Mononuclear cell (primary cell): ENCODE results near the gene NDST4. TPM values are rescaled to one million over a fixed set of nuclear protein-coding genes. Genes with fewer than 3 reads are reported as not detected.

Experiments
- H3K27me3 ChIP-seq: 2 replicates; pipeline ENCODE4 v1.6.0; 2011; ENCODE audit warnings: low read length, control low read depth; ENCODE audit not compliant: insufficient read depth
- H3K4me1 ChIP-seq: 2 replicates; pipeline ENCODE4 v1.5.1; 2011; ENCODE audit warnings: mild to moderate bottlenecking, low read length, control low read depth; ENCODE audit not compliant: insufficient read depth
- H3K4me3 ChIP-seq: 2 replicates; pipeline ENCODE4 v1.5.1; 2011; ENCODE audit warnings: mild to moderate bottlenecking, low read length, moderate library complexity
- H3K9me3 ChIP-seq: 2 replicates; pipeline ENCODE4 v1.5.1; 2011; ENCODE audit warnings: low read depth, mild to moderate bottlenecking, control low read depth, low read length
- total RNA-seq: library from RNA; depleted of rRNA; stranded (reverse); fragments of >200 nt; gene quantifications from one replicate; pipeline ENCODE4 v1.2.3, GENCODE V29; 2012

Gene NDST4
- total RNA-seq, 1 donor = not detected

DNA sequence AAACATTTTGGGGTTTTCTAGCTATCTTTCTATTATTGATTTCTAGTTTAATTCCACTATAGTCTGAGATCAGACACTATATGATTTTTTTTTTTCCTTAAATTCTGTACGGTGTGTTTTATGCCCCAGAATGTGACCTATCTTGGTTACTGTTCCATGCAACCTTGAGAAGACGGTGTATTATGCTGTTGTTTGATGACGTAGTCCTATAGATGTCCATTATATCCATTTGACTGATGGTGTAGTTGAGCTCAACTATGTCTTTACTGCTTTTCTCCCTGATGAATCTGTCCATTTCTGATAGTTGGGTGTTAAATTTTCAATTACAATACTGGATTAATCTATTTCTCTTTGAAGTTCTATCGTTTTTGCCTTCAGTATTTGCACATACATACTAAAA lies 212.5 kb downstream of the NDST4 start:
- H3K27me3 ChIP-seq = no peaks in the 10 kb centered on the region
- no peaks in the 10 kb centered on the region for H3K9me3 ChIP-seq
- H3K4me1 ChIP-seq = no peaks in the 10 kb centered on the region
- no peak overlapping the region for H3K4me3 ChIP-seq

DNA sequence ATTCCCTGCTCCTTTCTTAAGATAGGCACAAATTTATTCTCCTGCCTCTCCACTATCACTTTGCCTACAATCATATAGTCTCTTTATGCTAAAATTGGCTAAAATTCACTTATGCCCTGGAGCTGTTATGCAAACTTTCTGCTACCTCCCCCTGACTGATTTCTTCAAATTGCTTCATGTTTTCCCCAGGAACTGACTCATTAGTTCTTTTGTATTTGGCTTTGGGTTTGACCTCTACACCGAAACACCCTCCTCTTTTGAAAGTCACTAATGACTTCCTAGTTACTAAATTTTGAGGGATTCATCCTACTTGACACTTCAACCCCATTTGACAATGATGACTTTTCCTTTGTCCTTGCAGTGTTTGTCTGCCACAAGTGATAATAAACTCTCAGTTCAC lies 222.6 kb downstream of the NDST4 start:
- H3K4me1 ChIP-seq = no peaks in the 10 kb centered on the region
- no peak overlapping the region for H3K4me3 ChIP-seq
- H3K9me3 ChIP-seq = no peaks in the 10 kb centered on the region
- H3K27me3 ChIP-seq = no peaks in the 10 kb centered on the region

DNA sequence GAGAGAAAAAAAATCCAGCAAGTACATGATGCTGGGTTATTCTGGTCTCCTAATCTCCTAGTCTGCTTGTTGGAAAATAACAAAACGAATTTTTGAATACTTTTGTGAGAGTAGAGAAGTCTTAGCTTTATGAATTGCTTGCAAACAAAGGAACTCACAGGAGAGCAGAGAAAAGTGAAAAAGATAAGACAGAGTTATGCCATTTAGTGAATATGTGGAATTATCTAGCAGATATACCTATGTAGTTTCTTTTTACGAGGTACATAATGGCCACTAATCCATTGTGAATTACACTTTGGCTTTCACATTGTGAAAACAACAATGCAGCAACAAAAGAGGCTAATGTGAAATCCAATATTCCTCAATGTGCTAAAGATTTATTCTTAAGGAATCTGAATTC lies 226.7 kb downstream of the NDST4 start:
- no peaks in the 10 kb centered on the region for H3K27me3 ChIP-seq
- H3K4me1 ChIP-seq = no peaks in the 10 kb centered on the region
- H3K9me3 ChIP-seq = no peaks in the 10 kb centered on the region
- no peak overlapping the region for H3K4me3 ChIP-seq

DNA sequence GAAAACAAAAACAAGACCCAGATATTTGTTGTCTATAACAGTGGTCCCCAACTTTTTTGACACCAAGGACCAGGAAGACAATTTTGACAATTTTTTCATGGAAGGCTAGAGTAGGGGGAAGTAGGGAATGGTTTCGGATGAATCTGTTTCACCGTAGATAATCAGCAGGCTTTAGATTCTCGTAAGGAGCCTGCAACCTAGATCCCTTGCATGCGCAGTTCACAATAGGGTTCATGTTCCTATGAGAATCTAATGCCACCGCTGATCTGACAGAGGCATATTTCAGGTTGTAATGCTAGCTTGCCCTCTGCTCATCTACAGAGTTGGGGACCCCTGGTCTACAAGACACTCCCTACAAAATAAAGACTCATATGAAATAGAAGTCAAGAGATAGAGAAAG lies 229.8 kb downstream of the NDST4 start:
- Histone ChIP-seq H3K27me3 (no peaks in the 10 kb centered on the region), H3K4me1 (no peaks in the 10 kb centered on the region), H3K4me3 (no peak overlapping the region), H3K9me3 (no peaks in the 10 kb centered on the region)

- no peaks in the 10 kb centered on the region for H3K9me3 ChIP-seq
Measured at GRCh38 chr4:114879916-114880669, 233.3 kb downstream of the NDST4 start.

GRCh38 chr4:114875630-114876029 lies 237.8 kb downstream of the NDST4 start:
- no peaks in the 10 kb centered on the region for H3K9me3 ChIP-seq
- H3K27me3 ChIP-seq = no peaks in the 10 kb centered on the region

More at GRCh38 chr4:114879916-114880669, 233.3 kb downstream of the NDST4 start:
- H3K4me1 ChIP-seq = no peaks in the 10 kb centered on the region
- H3K4me3 ChIP-seq = no peak overlapping the region
- no peaks in the 10 kb centered on the region for H3K27me3 ChIP-seq

DNA sequence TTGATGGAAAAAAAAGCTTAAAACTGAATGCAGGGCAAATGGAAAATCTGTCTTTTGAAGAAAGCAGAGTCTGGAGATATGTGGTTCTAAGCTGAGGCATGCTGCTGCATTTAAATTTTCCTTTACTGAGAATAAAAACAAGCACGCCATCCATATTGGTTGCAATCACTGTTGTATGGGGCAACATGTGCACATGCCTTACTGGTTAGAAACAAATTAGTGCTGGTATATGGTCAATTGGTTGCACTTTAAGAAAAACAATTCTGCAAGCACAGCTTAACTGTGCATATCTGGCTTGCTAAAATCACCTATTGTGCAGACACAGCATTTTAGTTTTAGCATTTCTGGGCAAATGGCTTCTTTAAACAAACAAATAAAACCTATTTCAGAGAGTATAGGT lies 239.1 kb downstream of the NDST4 start:
- Histone ChIP-seq H3K27me3 (no peaks in the 10 kb centered on the region), H3K4me1 (no peaks in the 10 kb centered on the region), H3K4me3 (no peak overlapping the region), H3K9me3 (no peaks in the 10 kb centered on the region)

More at GRCh38 chr4:114875630-114876029, 237.8 kb downstream of the NDST4 start:
- Histone ChIP-seq H3K4me3 (no peak overlapping the region), H3K4me1 (no peaks in the 10 kb centered on the region)

- Histone ChIP-seq H3K4me3 (no peak overlapping the region), H3K4me1 (no peaks in the 10 kb centered on the region), H3K27me3 (no peaks in the 10 kb centered on the region), H3K9me3 (no peaks in the 10 kb centered on the region)
Measured at GRCh38 chr4:114870987-114871386, 242.4 kb downstream of the NDST4 start.

DNA sequence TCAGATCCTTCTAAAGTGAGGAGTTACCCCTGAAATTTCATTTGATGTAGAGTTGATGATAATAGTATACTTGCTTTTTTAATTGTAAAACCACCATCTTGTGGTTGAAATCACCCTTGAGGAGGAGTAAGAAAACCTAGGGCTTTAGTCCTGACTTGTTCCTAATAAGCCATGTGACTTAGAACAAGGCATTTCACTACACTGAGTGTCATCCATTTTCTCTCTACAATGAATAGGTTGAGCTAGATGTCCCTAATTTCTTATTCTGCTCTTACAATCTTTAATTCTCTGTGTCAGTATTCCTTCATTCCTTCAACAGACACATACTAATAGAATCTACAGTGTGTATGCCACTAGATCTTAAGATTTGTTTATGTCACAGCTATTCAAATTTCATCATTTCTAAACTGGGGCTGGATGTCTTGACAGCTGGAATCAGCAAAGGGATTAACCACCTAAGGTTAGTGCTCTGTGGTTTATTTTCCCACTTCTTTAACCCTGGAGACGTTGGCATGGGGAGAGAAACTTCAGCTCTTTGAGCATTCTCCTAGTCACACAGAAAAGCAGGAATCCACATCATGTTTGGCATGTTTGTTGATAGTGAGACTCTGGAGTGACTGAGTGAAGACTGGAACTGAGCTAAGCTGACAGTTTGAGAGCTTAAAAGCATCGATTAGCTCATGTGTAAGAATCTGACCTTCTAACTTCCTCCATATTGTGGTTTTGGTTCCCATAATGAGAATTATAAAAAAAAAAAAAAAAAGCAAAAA lies 246.3 kb downstream of the NDST4 start:
- Histone ChIP-seq H3K9me3 (no peaks in the 10 kb centered on the region), H3K4me3 (no peak overlapping the region), H3K4me1 (no peaks in the 10 kb centered on the region)

GRCh38 chr4:114864060-114864459 lies 249.4 kb downstream of the NDST4 start:
- H3K27me3 ChIP-seq = no peaks in the 10 kb centered on the region
- H3K4me3 ChIP-seq = no peak overlapping the region
- H3K9me3 ChIP-seq = no peaks in the 10 kb centered on the region
- H3K4me1 ChIP-seq = no peaks in the 10 kb centered on the region

More for the DNA sequence above, 246.3 kb downstream of the NDST4 start:
- no peaks in the 10 kb centered on the region for H3K27me3 ChIP-seq

- Histone ChIP-seq H3K4me1 (no peaks in the 10 kb centered on the region), H3K27me3 (no peaks in the 10 kb centered on the region)
Measured at GRCh38 chr4:114860786-114861185, 252.6 kb downstream of the NDST4 start.

DNA sequence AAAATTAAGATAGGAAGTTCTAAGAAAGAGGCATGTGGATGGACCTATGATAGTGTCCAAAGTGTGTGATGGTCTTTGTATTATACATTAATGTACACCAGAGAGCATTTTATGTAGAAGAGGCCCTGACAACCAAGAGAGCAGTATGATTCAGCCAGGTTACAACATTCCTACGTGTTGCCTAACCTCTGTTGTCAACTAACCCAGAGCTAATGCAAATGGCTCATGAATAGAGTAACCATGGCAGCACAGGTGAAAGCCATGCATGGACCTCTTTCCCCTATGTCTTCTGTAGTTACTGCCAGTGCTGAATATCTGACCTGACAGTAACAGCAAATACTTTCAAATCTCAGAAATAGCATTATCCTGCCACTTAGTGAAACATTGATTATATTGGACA lies 255.6 kb downstream of the NDST4 start:
- H3K27me3 ChIP-seq = no peaks in the 10 kb centered on the region
- H3K4me1 ChIP-seq = no peaks in the 10 kb centered on the region
- H3K4me3 ChIP-seq = no peak overlapping the region
- no peaks in the 10 kb centered on the region for H3K9me3 ChIP-seq

More at GRCh38 chr4:114860786-114861185, 252.6 kb downstream of the NDST4 start:
- Histone ChIP-seq H3K4me3 (no peak overlapping the region), H3K9me3 (no peaks in the 10 kb centered on the region)

DNA sequence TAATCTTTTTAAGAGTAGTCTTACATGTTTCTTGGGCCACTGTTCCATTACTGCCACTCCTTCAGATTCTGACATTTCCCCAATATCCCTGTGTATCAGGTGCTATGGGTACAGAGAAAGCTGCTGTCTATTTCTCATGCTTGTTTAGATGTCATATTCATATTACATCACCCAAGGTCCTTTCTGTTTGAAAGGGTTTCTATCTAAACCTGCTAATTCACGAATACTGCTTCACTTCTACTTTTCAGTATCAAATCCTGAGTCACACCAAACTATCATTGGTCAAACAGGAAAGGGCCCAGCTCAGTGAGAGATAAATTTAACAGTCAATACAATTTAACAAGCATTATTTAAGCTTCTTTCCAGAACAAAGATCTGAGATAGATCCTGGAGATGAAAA lies 273.4 kb downstream of the NDST4 start:
- Histone ChIP-seq H3K4me1 (no peaks in the 10 kb centered on the region), H3K4me3 (no peak overlapping the region), H3K9me3 (no peaks in the 10 kb centered on the region)

GRCh38 chr4:114830628-114831027 lies 282.8 kb downstream of the NDST4 start:
- Histone ChIP-seq H3K4me3 (no peak overlapping the region), H3K9me3 (no peaks in the 10 kb centered on the region), H3K4me1 (no peaks in the 10 kb centered on the region), H3K27me3 (no peaks in the 10 kb centered on the region)

More for the DNA sequence above, 273.4 kb downstream of the NDST4 start:
- H3K27me3 ChIP-seq = no peaks in the 10 kb centered on the region

- no peaks in the 10 kb centered on the region for H3K27me3 ChIP-seq
- no peaks in the 10 kb centered on the region for H3K9me3 ChIP-seq
- H3K4me1 ChIP-seq = no peaks in the 10 kb centered on the region
- no peak overlapping the region for H3K4me3 ChIP-seq
Measured at GRCh38 chr4:114827651-114828050, 285.8 kb downstream of the NDST4 start.
